GM12801 (cell line): ENCODE data around the gene TEN1.

ENCODE experiments used
- CTCF ChIP-seq: IDR thresholded peaks from one replicate; pipeline ENCODE4 v1.5.1; 2011; ENCODE audit warnings: control low read depth; ENCODE audit not compliant: insufficient read length; ENCODE audit errors: extremely low read depth

TEN1 gene

GRCh38 chr17:76049836-76050537 is 70.9 kb downstream of the TEN1 start:
- TF ChIP-seq CTCF = no peak
